K562 (cell line): ENCODE results near the gene CTNNA3.

Experiments used
- CTCF ChIP-seq, 3 experiments: IDR thresholded peaks in 2 of 3; conservative IDR thresholded peaks in 1 of 3; 2 replicates each; pipeline ENCODE4 v1.5.1; 2011 to 2012; ENCODE audit warnings: low read length in 3 of 3, mild to moderate bottlenecking in 3 of 3, control low read depth in 2 of 3, improper control_type of control experiment in 1 of 3, inconsistent platforms in 1 of 3, low read depth in 1 of 3, mixed read lengths in 1 of 3, moderate library complexity in 1 of 3; ENCODE audit not compliant: insufficient read depth in 2 of 3
- ETV5 ChIP-seq: sonication (generic); formaldehyde crosslinking; IDR thresholded peaks from 2 replicates; pipeline ENCODE4 v1.4.0; 2020; ENCODE audit warnings: low read depth, mild to moderate bottlenecking, missing genetic modification reagents
- MLX ChIP-seq, 2 experiments: fragments of 450-650 bp in 1 of 2; sonication (generic) in 1 of 2; formaldehyde crosslinking; conservative IDR thresholded peaks; 2 replicates each; pipeline versions ENCODE4 v1.4.0 to v1.8.1; 2020 to 2022; ENCODE audit warnings: mild to moderate bottlenecking in 1 of 2, missing genetic modification reagents in 1 of 2
- TCF7 ChIP-seq: sonication (generic); IDR thresholded peaks from 2 replicates; pipeline ENCODE4 v1.6.1; 2016; ENCODE audit warnings: antibody characterized with exemption, borderline replicate concordance
- ZNF133 ChIP-seq: fragments of 250-450 bp; sonication (Bioruptor Pico); IDR thresholded peaks from 2 replicates; pipeline ENCODE4 v1.4.0; 2020; ENCODE audit warnings: mild to moderate bottlenecking
- ZNF253 ChIP-seq: fragments of 250-450 bp; sonication (Bioruptor Pico); conservative IDR thresholded peaks from 2 replicates; pipeline ENCODE4 v1.6.1; 2021; ENCODE audit warnings: mild to moderate bottlenecking
- ZNF589 ChIP-seq: fragments of 200-800 bp; sonication (Bioruptor generic); IDR thresholded peaks from 2 replicates; pipeline ENCODE4 v1.6.1; 2016; ENCODE audit warnings: low read depth, missing genetic modification characterization, missing compliant biosample characterization

- TF ChIP-seq ZNF133 (CRISPR knock-in tag) (no peak), ZNF253 (CRISPR knock-in tag) (no peak), ETV5 (no peak), MLX (CRISPR knock-in tag; conservative IDR thresholded peaks at IDR 0.05) (no peak), TCF7 (no peak), CTCF (IDR thresholded peaks at IDR 0.05 in 2 of 3, conservative IDR thresholded peaks at IDR 0.05 in 1 of 3; ENCODE audit: insufficient read depth in 2 of 3, low read depth in 1 of 3, low read length in 3 of 3) (no peak), ZNF589 (CRISPR knock-in tag) (no peak)
Measured at GRCh38 chr10:67664942-67665341, 31.1 kb downstream of the CTNNA3 start.
